HepG2 (cell line): ENCODE measurements around the gene SIRPB2. TPM values are rescaled to one million over a fixed set of nuclear protein-coding genes. Genes with fewer than 3 reads are reported as not detected.
A peak's percentile ranks its signal among the peaks of the same experiment; 100 is the strongest.

Experiments used
- ATF1 ChIP-seq: IDR thresholded peaks from 2 replicates; pipeline ENCODE4 v1.6.1; 2016; ENCODE audit warnings: mild to moderate bottlenecking, control low read depth
- DZIP1 ChIP-seq: sonication (generic); formaldehyde crosslinking; IDR thresholded peaks from 2 replicates; pipeline ENCODE4 v1.5.0; 2020; ENCODE audit warnings: mild to moderate bottlenecking, missing genetic modification reagents
- FOXK2 ChIP-seq: fragments of 450-650 bp; IDR thresholded peaks from 2 replicates; pipeline ENCODE4 v1.6.1; 2016
- GRHL1 ChIP-seq: sonication (generic); formaldehyde crosslinking; conservative IDR thresholded peaks from 2 replicates; pipeline ENCODE4 v1.8.0; 2022; ENCODE audit warnings: missing genetic modification reagents
- IRF1 ChIP-seq: sonication (generic); formaldehyde crosslinking; IDR thresholded peaks from 2 replicates; pipeline ENCODE4 v1.4.0; 2020; ENCODE audit warnings: low read depth, mild to moderate bottlenecking, missing genetic modification reagents
- MAFG ChIP-seq: sonication (generic); formaldehyde crosslinking; IDR thresholded peaks from 2 replicates; pipeline ENCODE4 v1.5.1; 2020; ENCODE audit warnings: mild to moderate bottlenecking, missing genetic modification reagents
- PITX1 ChIP-seq: sonication (generic); formaldehyde crosslinking; IDR thresholded peaks from 2 replicates; pipeline ENCODE4 v1.5.1; 2020; ENCODE audit warnings: mild to moderate bottlenecking, missing genetic modification reagents
- THAP9 ChIP-seq: sonication (generic); formaldehyde crosslinking; IDR thresholded peaks from 2 replicates; pipeline ENCODE4; 2020; ENCODE audit warnings: missing genetic modification reagents, mild to moderate bottlenecking, borderline replicate concordance
- ZBTB26 ChIP-seq: IDR thresholded peaks from 2 replicates; pipeline ENCODE4 v1.6.1; 2016; ENCODE audit warnings: missing compliant biosample characterization, missing genetic modification reagents, borderline replicate concordance
- ZBTB43 ChIP-seq: sonication (generic); formaldehyde crosslinking; conservative IDR thresholded peaks from 2 replicates; pipeline ENCODE4 v1.4.0; 2020; ENCODE audit warnings: missing genetic modification reagents
- ZNF574 ChIP-seq: sonication (generic); formaldehyde crosslinking; IDR thresholded peaks from 2 replicates; pipeline ENCODE4 v1.4.0; 2020; ENCODE audit warnings: missing genetic modification reagents
- ZNF749 ChIP-seq: sonication (generic); formaldehyde crosslinking; IDR thresholded peaks from 2 replicates; pipeline ENCODE4 v1.8.0; 2022; ENCODE audit warnings: mild to moderate bottlenecking, missing genetic modification reagents, moderate library complexity, borderline replicate concordance
- polyA plus RNA-seq, 8 experiments: library from polyadenylated mRNA; depleted of rRNA in 3 of 8; stranded (reverse) in 7 of 8; unstranded in 1 of 8; fragments of >200 nt; fragmentation: Illumina TruSeq in 4 of 8; extraction: Trizol in 4 of 8; gene quantifications; 2 replicates each; pipeline versions ENCODE4 v1.2.1 to v1.2.3, GENCODE V29; 2011 to 2016; ENCODE audit warnings: low read depth in 4 of 8, missing spikeins in 1 of 8, mixed read lengths in 1 of 8; ENCODE audit not compliant: insufficient read depth in 1 of 8
- total RNA-seq, 5 experiments: library from RNA; depleted of rRNA; stranded (reverse); fragments of >200 nt; fragmentation: Illumina TruSeq; extraction: Trizol; gene quantifications; 2 replicates each; pipeline ENCODE4 v1.2.3, GENCODE V29; 2016; ENCODE audit warnings: low read depth in 1 of 5

SIRPB2 gene
- total and polyA plus RNA-seq, 2 of the 13 experiments (the other 11 are each of a cell fraction or from before 2014, with no cell fraction given) = not detected

GRCh38 chr20:1466211-1467081 is 24.8 kb downstream of the SIRPB2 start, which contains the start of gene NSFL1C (continued):
- TF ChIP-seq THAP9 (CRISPR knock-in tag) (peak; percentile 91), MAFG (CRISPR knock-in tag) (peak; percentile 85), ATF1 (CRISPR knock-in tag) (no peak), ZBTB43 (CRISPR knock-in tag) (peak; percentile 79; the same call in 1 of the 2 replicates), FOXK2 (no peak), PITX1 (peak; percentile 49), ZNF574 (CRISPR knock-in tag) (peak; percentile 97), DZIP1 (CRISPR knock-in tag) (0 out of 2 replicates have a peak, but pooled peaks have one; percentile 55), IRF1 (peak; percentile 91; the same call in 1 of the 2 replicates), ZNF749 (CRISPR knock-in tag) (peak; percentile 99), GRHL1 (CRISPR knock-in tag) (no peak), ZBTB26 (CRISPR knock-in tag) (peak; percentile 55)
